ENCODE measurements around the gene FBXW7. TPM values are rescaled to one million over a fixed set of nuclear protein-coding genes. Genes with fewer than 3 reads are reported as not detected.

FBXW7 gene
- polyA plus RNA-seq, 1 of the 3 experiments (the other 2 are of a cell fraction): 7.7 TPM

- H2AFZ ChIP-seq (ENCODE audit: low read depth): no peak overlapping the region; the same call in 1 of the 2 replicates
- H3K4me1 ChIP-seq (ENCODE audit: control insufficient read depth in 1 of 2, insufficient read depth in 2 of 2, low read depth in 1 of 2, low read length in 1 of 2): peaks cover 0 to 10% of the 10 kb centered on the region in 2 experiments; a peak in 3 of 4 replicates
- DNase-seq: no peak
- H3K4me3 ChIP-seq (ENCODE audit: low read depth in 2 of 2, low read length in 1 of 2): no peak overlapping the region
- TF ChIP-seq CTCF (IDR thresholded peaks at IDR 0.05): no peak
- TF ChIP-seq IRF3 (IDR thresholded peaks at IDR 0.05; ENCODE audit: low read depth, low read length): no peak
- TF ChIP-seq ELF1 (IDR thresholded peaks at IDR 0.05): no peak
- TF ChIP-seq TCF12 (IDR thresholded peaks at IDR 0.05): no peak
- TF ChIP-seq POLR2AphosphoS5 (IDR thresholded peaks at IDR 0.05; ENCODE audit: low read depth, low read length): no peak
- no peak for TF ChIP-seq NRF1 (IDR thresholded peaks at IDR 0.05; ENCODE audit: low read depth, low read length)
- no peaks in the 10 kb centered on the region for H3K27me3 ChIP-seq (ENCODE audit: insufficient read depth)
- H3F3A ChIP-seq (replicated peaks; ENCODE audit: insufficient read depth): peaks cover 15% of the 10 kb centered on the region
- peak overlapping the region in 1 of 2 experiments; percentile 24; a peak in 1 of 4 replicates for H3K27ac ChIP-seq (ENCODE audit: low read depth in 2 of 2, low read length in 1 of 2)
- H4K20me1 ChIP-seq (ENCODE audit: insufficient read depth): peaks cover 33% of the 10 kb centered on the region
- H3K9ac ChIP-seq: no peak overlapping the region
- peaks cover 83% of the 10 kb centered on the region for H3K79me2 ChIP-seq (ENCODE audit: insufficient read depth)
- H3K4me2 ChIP-seq: no peak overlapping the region
- POLR2A ChIA-PET: interaction anchor here (0.6 kb wide), 1 partner anchor 137 kb away, joined by 4 read pairs; no protein-coding TSS in a partner anchor
- H3K9me2 ChIP-seq: no peaks in the 10 kb centered on the region
- CTCF ChIA-PET: interaction anchor here (0.6 to 8.2 kb wide), 42 partner anchors 8 to 249 kb away, joined by 3 to 125 read pairs (median 6); partner anchors contain the start of genes FBXW7 and TMEM154
- H3K9me3 ChIP-seq: no peaks in the 10 kb centered on the region
- H3K36me3 ChIP-seq (replicated peaks in 1 of 2; ENCODE audit: control insufficient read depth in 1 of 2, insufficient read depth in 2 of 2, low read length in 1 of 2): peaks cover 0 to 4% of the 10 kb centered on the region in 2 experiments
- WGBS (ENCODE audit: low lambda C conversion rate): 92% methylated on average over 3 of the region's 3 CpGs
Observed at GRCh38 chr4:152501846-152502536, 33.9 kb downstream of the FBXW7 start.

GRCh38 chr4:152500800-152501434 is 35.0 kb downstream of the FBXW7 start:
- POLR2A ChIA-PET: no interaction called here

More at GRCh38 chr4:152500800-152501434, 35.0 kb downstream of the FBXW7 start:
- no peak overlapping the region for H2AFZ ChIP-seq (ENCODE audit: low read depth)
- peaks cover 0 to 10% of the 10 kb centered on the region in 2 experiments; a peak in 3 of 4 replicates for H3K4me1 ChIP-seq (ENCODE audit: control insufficient read depth in 1 of 2, insufficient read depth in 2 of 2, low read depth in 1 of 2, low read length in 1 of 2)
- H3K4me2 ChIP-seq: no peak overlapping the region
- TF ChIP-seq MEF2A (IDR thresholded peaks at IDR 0.05; ENCODE audit: borderline replicate concordance, low read depth) (no peak), PBX3 (IDR thresholded peaks at IDR 0.05) (no peak), CTCF (IDR thresholded peaks at IDR 0.05) (peak; percentile 94), SMC3 (IDR thresholded peaks at IDR 0.05; ENCODE audit: low read depth, low read length) (peak; percentile 60), RAD21 (IDR thresholded peaks at IDR 0.05; ENCODE audit: low read length) (peak; percentile 83)
- H3K4me3 ChIP-seq (ENCODE audit: low read depth in 2 of 2, low read length in 1 of 2): no peak overlapping the region
- H3F3A ChIP-seq (replicated peaks; ENCODE audit: insufficient read depth): peaks cover 15% of the 10 kb centered on the region
- H3K9me3 ChIP-seq: no peaks in the 10 kb centered on the region
- H3K27ac ChIP-seq (ENCODE audit: low read depth in 2 of 2, low read length in 1 of 2): no peak overlapping the region
- H3K79me2 ChIP-seq (ENCODE audit: insufficient read depth): peaks cover 83% of the 10 kb centered on the region
- peak; percentile 34 for DNase-seq
- no peak overlapping the region for H3K9ac ChIP-seq
- H3K9me2 ChIP-seq: no peaks in the 10 kb centered on the region
- 0% methylated on average over 1 of the region's 1 CpG for WGBS (ENCODE audit: low lambda C conversion rate)
- H3K36me3 ChIP-seq (replicated peaks in 1 of 2; ENCODE audit: control insufficient read depth in 1 of 2, insufficient read depth in 2 of 2, low read length in 1 of 2): no peaks in the 10 kb centered on the region
- peaks cover 34% of the 10 kb centered on the region for H4K20me1 ChIP-seq (ENCODE audit: insufficient read depth)
- H3K27me3 ChIP-seq (ENCODE audit: insufficient read depth): no peaks in the 10 kb centered on the region
- CTCF ChIA-PET: interaction anchor here (0.5 to 8.2 kb wide), 68 partner anchors 9 to 627 kb away, joined by 3 to 125 read pairs (median 5); partner anchors contain the start of genes FBXW7 and TMEM154
